Subcutaneous abdominal adipose tissue (tissue), 5 donors: ENCODE data around the gene KRTAP10-3.

Experiments used
- H3K27ac ChIP-seq: one replicate; pipeline ENCODE4 v1.7.0; 2013; ENCODE audit warnings: low read depth, mild to moderate bottlenecking, inconsistent platforms, low read length, moderate library complexity
- H3K27me3 ChIP-seq, 5 donors: one replicate each; pipeline ENCODE4 v1.7.0; 2013; ENCODE audit warnings: low read length in 5 of 5, inconsistent platforms in 1 of 5; ENCODE audit not compliant: control insufficient read depth in 5 of 5, insufficient read depth in 4 of 5
- H3K36me3 ChIP-seq, 5 donors: one replicate each; pipeline ENCODE4 v1.7.0; 2013; ENCODE audit warnings: low read length in 5 of 5; ENCODE audit not compliant: control insufficient read depth in 5 of 5, insufficient read depth in 5 of 5
- H3K4me1 ChIP-seq, 5 donors: one replicate each; pipeline ENCODE4 v1.7.0; 2013; ENCODE audit warnings: low read length in 5 of 5, mild to moderate bottlenecking in 3 of 5, moderate library complexity in 1 of 5; ENCODE audit not compliant: control insufficient read depth in 5 of 5, insufficient read depth in 5 of 5
- H3K4me3 ChIP-seq, 5 donors: one replicate each; pipeline ENCODE4 v1.7.0; 2013; ENCODE audit warnings: low read length in 5 of 5, low read depth in 1 of 5
- H3K9ac ChIP-seq, 5 donors: one replicate each; pipeline ENCODE4 v1.7.0; 2013; ENCODE audit warnings: low read length in 5 of 5, mild to moderate bottlenecking in 4 of 5, moderate library complexity in 3 of 5
- H3K9me3 ChIP-seq, 5 donors: one replicate each; pipeline ENCODE4 v1.7.0; 2013; ENCODE audit warnings: low read length in 5 of 5; ENCODE audit not compliant: control insufficient read depth in 5 of 5
- donor health status: healthy.
- donor health status: healthy.
- donor health status: healthy.
- donor health status: healthy.
- donor health status: healthy.

Gene KRTAP10-3

DNA sequence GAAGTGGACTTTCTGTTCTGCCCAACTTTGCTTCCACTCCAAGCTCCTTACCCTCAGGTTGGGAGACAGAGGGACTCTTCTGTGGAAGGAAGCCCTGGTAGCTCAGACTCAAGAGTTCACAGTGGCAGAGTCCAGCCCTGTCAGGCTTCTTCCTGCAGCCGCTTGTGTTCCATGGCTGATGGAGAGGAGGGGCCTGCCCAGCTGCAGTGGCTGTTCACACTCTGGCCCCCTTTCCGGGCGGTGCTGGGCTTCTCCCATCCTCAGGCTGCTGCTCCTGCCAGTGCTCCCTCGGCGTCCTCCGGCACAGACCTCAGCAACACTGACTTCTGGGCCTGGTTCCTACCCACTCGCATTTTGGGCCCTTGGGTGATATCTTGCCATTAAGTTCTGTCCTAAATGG, 22.6 kb downstream of the KRTAP10-3 start:
- no peak overlapping the region for H3K27ac ChIP-seq
- no peaks in the 10 kb centered on the region for H3K4me1 ChIP-seq
- H3K27me3 ChIP-seq, result peaks cover 8 to 16% (median 13%) of the 10 kb centered on the region in 5 donors
- H3K9ac ChIP-seq, result no peak overlapping the region
- H3K4me3 ChIP-seq, result no peak overlapping the region
- H3K9me3 ChIP-seq, result no peaks in the 10 kb centered on the region
- H3K36me3 ChIP-seq, result no peaks in the 10 kb centered on the region

DNA sequence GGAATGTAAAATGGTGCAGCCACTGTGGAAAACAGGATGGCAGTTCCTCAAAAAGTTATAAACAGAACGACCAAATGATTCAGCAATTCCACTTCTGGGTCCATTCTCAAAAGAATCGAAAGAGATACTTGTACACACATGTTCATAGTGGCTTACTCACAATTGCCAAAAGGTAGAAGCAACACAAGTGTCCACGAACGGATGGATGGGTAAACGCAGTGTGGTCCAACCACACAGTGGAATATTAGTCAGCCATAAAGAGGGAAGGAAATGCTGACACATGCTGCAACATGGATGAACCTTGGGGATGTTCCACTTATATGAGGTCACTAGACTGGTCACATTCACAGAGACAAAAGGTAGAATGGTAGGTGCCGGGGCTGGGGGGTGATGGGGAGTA, 23.9 kb downstream of the KRTAP10-3 start:
- Histone ChIP-seq H3K36me3 (no peaks in the 10 kb centered on the region), H3K4me1 (no peaks in the 10 kb centered on the region), H3K9ac (no peak overlapping the region), H3K27ac (no peak overlapping the region), H3K9me3 (no peaks in the 10 kb centered on the region), H3K4me3 (no peak overlapping the region), H3K27me3 (peaks cover 3 to 14% (median 10%) of the 10 kb centered on the region in 5 donors)

DNA sequence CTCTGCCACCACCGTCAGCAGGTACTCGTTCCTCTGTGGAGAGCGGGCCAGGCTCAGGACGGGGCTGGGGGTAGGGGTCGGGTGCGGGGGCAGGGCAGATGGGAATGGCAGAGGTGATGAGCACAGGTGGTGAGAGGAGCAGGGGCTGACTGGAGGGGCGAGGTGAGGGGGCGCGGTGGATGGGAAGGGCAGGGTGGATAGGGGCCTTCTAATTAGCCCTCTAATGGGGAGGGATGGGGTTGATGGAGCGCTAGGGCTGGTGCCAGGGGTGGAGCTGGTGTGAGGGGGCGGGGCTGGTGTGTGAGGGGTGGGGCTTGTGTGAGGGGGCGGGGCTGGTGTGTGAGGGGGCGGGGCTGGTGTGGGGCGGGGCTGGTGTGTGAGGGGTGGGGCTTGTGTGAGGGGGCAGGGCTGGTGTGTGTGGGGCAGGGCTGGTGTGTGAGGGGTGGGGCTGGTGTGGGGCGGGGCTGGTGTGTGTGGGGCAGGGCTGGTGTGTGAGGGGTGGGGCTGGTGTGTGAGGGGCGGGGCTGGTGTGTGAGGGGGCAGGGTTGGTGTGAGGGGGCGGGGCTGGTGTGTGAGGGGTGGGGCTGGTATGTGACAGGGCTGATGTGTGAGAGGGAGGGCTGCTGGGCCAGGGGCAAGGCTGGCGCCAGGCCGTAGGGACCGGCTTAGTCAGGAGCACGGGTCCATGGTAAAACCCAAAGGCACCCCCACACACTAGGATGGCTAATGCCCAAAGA, 24.5 kb downstream of the KRTAP10-3 start:
- Histone ChIP-seq H3K4me3 (no peak overlapping the region), H3K27ac (no peak overlapping the region), H3K9ac (no peak overlapping the region), H3K9me3 (no peaks in the 10 kb centered on the region), H3K4me1 (no peaks in the 10 kb centered on the region), H3K36me3 (no peaks in the 10 kb centered on the region), H3K27me3 (peaks cover 3 to 14% (median 10%) of the 10 kb centered on the region in 5 donors)

DNA sequence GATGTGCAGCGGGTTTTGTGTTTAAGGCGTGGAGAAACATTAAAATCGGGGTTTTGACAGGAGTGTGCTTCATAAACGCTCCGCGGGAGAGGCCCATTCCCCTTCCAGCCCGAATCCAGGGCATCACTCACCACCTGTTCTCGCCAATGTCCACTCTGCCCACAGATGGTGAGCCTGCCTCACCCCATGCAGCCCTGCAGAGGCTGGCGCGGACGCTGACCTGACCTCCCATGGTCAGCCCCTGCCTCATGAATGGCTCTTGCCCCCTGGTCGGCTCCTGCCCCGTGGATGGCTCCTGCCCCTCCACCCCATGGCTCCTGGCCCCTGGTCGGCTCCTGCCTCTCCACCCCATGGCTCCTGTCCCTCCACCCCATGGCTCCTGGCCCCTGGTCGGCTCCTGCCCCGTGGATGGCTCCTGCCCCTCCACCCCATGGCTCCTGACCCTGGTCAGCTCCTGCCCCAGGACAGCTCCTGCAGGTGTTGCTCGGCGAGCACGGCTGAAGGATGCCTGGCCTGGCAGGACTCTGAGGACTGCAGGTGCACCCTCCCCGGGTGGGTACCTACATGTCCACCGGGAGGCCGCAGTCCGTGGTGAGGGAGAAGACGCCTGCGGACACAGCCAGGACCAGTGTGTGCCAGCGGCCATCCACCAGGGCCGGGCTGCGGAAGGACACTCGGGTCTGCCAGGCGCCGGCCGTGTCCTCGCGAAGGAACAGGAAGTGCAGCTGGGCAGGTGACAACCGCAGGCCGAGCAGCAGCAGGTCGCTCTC, 25.3 kb downstream of the KRTAP10-3 start:
- Histone ChIP-seq H3K9me3 (no peaks in the 10 kb centered on the region), H3K9ac (no peak overlapping the region), H3K27ac (no peak overlapping the region), H3K36me3 (no peaks in the 10 kb centered on the region), H3K4me1 (no peaks in the 10 kb centered on the region), H3K4me3 (no peak overlapping the region), H3K27me3 (peaks cover 3 to 14% (median 10%) of the 10 kb centered on the region in 5 donors)

DNA sequence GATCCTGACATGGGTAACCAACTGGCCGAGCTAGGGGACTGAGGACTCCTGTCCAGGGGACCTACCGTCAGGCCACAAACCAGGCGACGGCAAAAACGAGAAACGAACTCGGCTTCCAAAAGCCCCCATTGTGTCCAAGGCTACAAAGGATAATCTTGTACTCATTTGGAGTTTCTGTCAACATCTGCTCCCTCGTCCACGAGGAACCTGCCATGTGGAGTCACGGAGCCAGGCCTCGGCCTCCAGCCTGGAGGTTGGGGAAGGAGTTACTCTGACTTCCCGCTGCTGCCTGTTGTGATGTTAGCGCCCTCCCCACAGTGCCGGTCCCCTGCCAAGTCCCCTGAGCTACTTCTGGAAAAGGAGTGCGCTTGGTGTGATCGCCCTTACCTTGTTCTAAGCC, 25.9 kb downstream of the KRTAP10-3 start:
- H3K9ac ChIP-seq, result no peak overlapping the region
- H3K27me3 ChIP-seq, result peaks cover 3 to 14% (median 10%) of the 10 kb centered on the region in 5 donors
- H3K27ac ChIP-seq, result no peak overlapping the region
- H3K4me1 ChIP-seq, result peaks cover 0 to under 1% (median 0%) of the 10 kb centered on the region in 5 donors
- H3K9me3 ChIP-seq, result no peaks in the 10 kb centered on the region
- H3K36me3 ChIP-seq, result no peaks in the 10 kb centered on the region
- no peak overlapping the region for H3K4me3 ChIP-seq

DNA sequence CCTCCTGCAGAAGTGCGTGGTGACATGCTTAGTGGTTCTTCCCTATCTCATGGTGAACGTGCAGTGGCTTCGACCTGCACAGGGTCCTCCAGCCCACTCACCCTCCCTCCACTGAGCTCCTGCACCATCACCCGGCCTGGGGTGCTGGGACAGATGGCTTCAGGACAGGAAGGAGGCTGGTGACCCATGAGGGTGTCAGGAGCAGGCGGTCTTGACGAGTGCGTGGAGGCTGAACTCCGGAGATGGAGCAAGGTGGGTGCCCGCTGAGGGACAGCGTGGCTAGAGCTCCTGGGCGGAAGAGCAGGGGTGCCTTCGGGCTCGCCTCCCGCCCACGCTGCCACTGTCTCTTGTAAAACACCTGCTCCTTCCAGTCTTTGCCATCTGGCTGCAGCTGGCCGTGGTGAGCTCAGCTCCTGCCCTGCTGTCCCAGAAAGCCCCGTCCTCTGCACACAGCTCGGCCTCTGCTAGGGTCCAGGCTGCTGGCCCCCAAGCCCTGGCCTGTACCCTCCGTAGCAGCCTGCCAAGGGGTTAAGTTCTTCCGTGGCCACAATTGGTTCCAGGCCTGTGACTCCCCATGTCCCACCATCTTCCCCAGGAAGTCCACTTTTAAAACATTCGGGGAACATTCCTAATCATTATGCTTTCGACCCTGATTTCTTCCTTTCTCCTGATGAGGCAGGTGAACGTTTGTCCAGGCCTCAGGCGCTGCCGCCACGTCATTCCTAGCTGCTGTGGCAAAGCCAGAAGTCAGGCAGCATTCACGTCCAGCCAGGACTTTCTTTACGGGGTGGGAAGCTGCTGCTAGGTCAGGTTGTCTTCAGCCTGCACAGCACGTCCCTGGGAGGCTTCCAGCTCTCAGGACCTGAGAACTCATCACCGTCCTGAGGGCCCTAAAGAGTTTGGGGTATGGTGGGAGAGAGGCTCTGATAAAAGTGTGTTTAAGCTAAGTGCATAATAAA, 26.7 kb downstream of the KRTAP10-3 start:
- Histone ChIP-seq H3K36me3 (no peaks in the 10 kb centered on the region), H3K27me3 (peaks cover 3 to 14% (median 10%) of the 10 kb centered on the region in 5 donors), H3K4me1 (peaks cover 0 to 2% (median 0%) of the 10 kb centered on the region in 5 donors), H3K27ac (no peak overlapping the region), H3K9ac (no peak overlapping the region), H3K4me3 (no peak overlapping the region), H3K9me3 (no peaks in the 10 kb centered on the region)

DNA sequence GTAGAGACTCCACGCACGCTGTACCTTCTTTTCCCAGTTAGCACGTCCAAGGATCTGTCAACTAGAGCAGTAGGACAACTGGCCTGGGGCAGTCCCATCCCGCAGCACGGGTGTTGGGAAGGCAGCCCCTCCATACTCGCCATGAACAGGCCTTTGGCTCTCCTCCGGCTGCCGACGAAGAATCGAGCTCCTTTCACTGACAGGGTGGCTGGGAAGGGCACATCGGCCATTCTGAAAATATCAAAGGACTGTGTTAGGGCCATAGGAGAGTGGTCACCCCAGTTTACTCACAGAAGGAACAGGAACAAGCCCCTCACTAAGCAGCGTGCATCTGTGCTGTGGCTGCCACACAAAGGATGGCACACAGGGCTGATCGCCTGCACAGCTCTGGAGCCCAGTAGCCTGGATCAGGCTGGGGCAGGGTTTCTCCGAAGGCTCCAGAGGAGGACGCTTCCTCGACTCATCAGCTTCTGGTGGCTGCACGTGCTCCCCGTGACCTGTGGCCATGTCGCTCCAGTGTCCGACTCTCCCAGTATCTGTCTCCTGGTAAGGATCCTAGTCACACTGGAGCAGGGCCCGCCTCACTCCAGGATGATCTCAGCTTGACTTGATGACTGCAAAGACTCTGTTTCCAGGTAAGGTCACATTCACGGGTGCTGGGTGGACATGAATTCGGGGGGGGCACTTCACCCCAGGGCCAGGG, 27.5 kb downstream of the KRTAP10-3 start:
- Histone ChIP-seq H3K9me3 (no peaks in the 10 kb centered on the region), H3K4me1 (peaks cover 0 to 2% (median 0%) of the 10 kb centered on the region in 5 donors), H3K9ac (no peak overlapping the region), H3K36me3 (no peaks in the 10 kb centered on the region), H3K27ac (no peak overlapping the region), H3K4me3 (no peak overlapping the region), H3K27me3 (peaks cover 3 to 18% (median 10%) of the 10 kb centered on the region in 5 donors)

DNA sequence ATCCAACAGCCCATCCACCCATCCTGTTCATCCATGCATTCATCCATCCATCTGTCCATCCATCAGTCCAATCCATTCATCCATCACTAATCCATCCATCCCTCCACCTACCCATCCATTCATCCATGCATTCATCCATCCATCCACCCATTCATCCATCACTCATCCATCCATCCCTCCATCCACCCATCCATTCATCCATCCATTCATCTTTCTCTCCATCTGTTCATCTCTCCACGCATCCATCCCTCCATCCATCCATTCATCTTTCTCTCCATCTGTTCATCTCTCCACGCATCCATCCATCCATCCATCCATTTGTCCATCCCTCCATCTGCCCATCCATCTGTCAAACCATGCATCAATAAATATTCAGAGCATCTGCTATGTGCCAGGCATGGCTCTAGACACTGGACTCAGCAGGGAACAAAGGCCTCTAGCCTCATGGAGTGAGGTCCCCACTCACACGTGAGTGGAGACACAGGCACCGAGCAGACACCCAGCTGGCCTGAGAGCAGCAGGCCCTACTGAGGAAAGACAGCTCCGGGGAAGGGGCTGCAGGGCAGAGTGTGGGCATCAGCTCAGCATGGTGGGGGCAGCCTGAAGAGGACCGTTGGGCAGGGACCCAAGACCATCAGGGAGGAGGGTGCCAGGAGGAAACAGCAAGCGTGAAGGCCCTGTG, 28.2 kb downstream of the KRTAP10-3 start:
- Histone ChIP-seq H3K27me3 (peaks cover 3 to 18% (median 11%) of the 10 kb centered on the region in 5 donors), H3K9ac (no peak overlapping the region), H3K4me1 (peaks cover 0 to 2% (median 0%) of the 10 kb centered on the region in 5 donors), H3K36me3 (no peaks in the 10 kb centered on the region), H3K27ac (no peak overlapping the region), H3K4me3 (no peak overlapping the region), H3K9me3 (no peaks in the 10 kb centered on the region)
